ENCODE data around the gene SLAMF8. TPM values are rescaled to one million over a fixed set of nuclear protein-coding genes. Genes with fewer than 3 reads are reported as not detected.

SLAMF8 gene
- total RNA-seq (ENCODE audit: unreplicated experiment): not detected
- long read RNA-seq: 0 reads

GRCh38 chr1:159826441-159827101 is at the start of gene SLAMF8:
TSS of gene SLAMF8 (plus strand) at chr1:159826873. CDS start at chr1:159826899, 26 bp downstream.
- H3K27me3 Mint-ChIP-seq (ENCODE audit: unreplicated experiment): peaks cover 22% of the 10 kb centered on the region
- H3K4me3 Mint-ChIP-seq (ENCODE audit: unreplicated experiment): no peak within 1 kb of the TSS
- TF ChIP-seq CTCF (IDR thresholded peaks at IDR 0.05; ENCODE audit: partially characterized antibody, unreplicated experiment): no peak
- H3K4me1 Mint-ChIP-seq (ENCODE audit: low read depth, unreplicated experiment): peaks cover 33% of the 10 kb centered on the region
- no peak for DNase-seq
- H3K9me3 Mint-ChIP-seq (ENCODE audit: unreplicated experiment): peaks cover 18% of the 10 kb centered on the region
- H3K27ac Mint-ChIP-seq (ENCODE audit: unreplicated experiment): no peak within 1 kb of the TSS
- H3K36me3 Mint-ChIP-seq (ENCODE audit: unreplicated experiment): no peaks in the 10 kb centered on the region

GRCh38 chr1:159778266-159778665 is 48.4 kb upstream of the SLAMF8 start:
- Mint-ChIP-seq H3K9me3 (ENCODE audit: unreplicated experiment) (peaks cover 6% of the 10 kb centered on the region), H3K27me3 (ENCODE audit: unreplicated experiment) (peaks cover 3% of the 10 kb centered on the region), H3K4me1 (ENCODE audit: low read depth, unreplicated experiment) (peaks cover 3% of the 10 kb centered on the region), H3K27ac (ENCODE audit: unreplicated experiment) (no peak overlapping the region), H3K4me3 (ENCODE audit: unreplicated experiment) (no peak overlapping the region), H3K36me3 (ENCODE audit: unreplicated experiment) (no peaks in the 10 kb centered on the region)
- no peak for DNase-seq
- TF ChIP-seq CTCF (IDR thresholded peaks at IDR 0.05; ENCODE audit: partially characterized antibody, unreplicated experiment): no peak

- H3K36me3 Mint-ChIP-seq (ENCODE audit: unreplicated experiment): no peaks in the 10 kb centered on the region
- H3K9me3 Mint-ChIP-seq (ENCODE audit: unreplicated experiment): peaks cover 6% of the 10 kb centered on the region
- TF ChIP-seq CTCF (IDR thresholded peaks at IDR 0.05; ENCODE audit: partially characterized antibody, unreplicated experiment): no peak
- no peak overlapping the region for H3K27ac Mint-ChIP-seq (ENCODE audit: unreplicated experiment)
- H3K4me3 Mint-ChIP-seq (ENCODE audit: unreplicated experiment): no peak overlapping the region
- H3K4me1 Mint-ChIP-seq (ENCODE audit: low read depth, unreplicated experiment): peaks cover 3% of the 10 kb centered on the region
- H3K27me3 Mint-ChIP-seq (ENCODE audit: unreplicated experiment): peaks cover 3% of the 10 kb centered on the region
- no peak for DNase-seq
These were observed 47.2 kb upstream of the SLAMF8 start for GRCh38 chr1:159779403-159779851.

- Mint-ChIP-seq H3K4me1 (ENCODE audit: low read depth, unreplicated experiment) (peaks cover 3% of the 10 kb centered on the region), H3K4me3 (ENCODE audit: unreplicated experiment) (peak within 1 kb of the TSS; percentile 78), H3K36me3 (ENCODE audit: unreplicated experiment) (no peaks in the 10 kb centered on the region), H3K27me3 (ENCODE audit: unreplicated experiment) (peaks cover 3% of the 10 kb centered on the region), H3K27ac (ENCODE audit: unreplicated experiment) (no peak within 1 kb of the TSS), H3K9me3 (ENCODE audit: unreplicated experiment) (peaks cover 6% of the 10 kb centered on the region)
- peak; percentile 97 for DNase-seq
- TF ChIP-seq CTCF (IDR thresholded peaks at IDR 0.05; ENCODE audit: partially characterized antibody, unreplicated experiment): peak; percentile 97
These were observed 45.8 kb upstream of the SLAMF8 start, which contains the start of gene DUSP23 for GRCh38 chr1:159780583-159781582. TSS of gene DUSP23 (plus strand) at chr1:159780962. CDS start at chr1:159781101, 139 bp downstream.
